Measurements from ENCODE around the gene IQSEC3.

DNA sequence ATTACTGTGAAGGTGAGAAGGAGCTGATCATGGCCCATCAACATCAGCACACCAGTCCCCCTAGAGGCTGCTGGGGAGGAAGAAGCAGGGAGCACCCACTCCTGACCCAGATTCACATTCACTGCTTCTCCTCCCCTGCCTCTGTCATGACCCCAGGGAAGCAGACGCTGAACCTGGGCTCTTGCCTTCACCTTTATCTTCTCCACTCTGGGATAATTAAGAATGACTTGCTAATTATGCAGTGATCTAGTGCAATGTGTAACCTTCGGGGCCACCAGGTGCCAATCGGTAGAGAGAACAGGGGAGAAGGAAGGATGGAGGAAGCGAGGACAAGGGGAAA is 44.4 kb upstream of the IQSEC3 start:
- TF ChIP-seq, protein P1, sequence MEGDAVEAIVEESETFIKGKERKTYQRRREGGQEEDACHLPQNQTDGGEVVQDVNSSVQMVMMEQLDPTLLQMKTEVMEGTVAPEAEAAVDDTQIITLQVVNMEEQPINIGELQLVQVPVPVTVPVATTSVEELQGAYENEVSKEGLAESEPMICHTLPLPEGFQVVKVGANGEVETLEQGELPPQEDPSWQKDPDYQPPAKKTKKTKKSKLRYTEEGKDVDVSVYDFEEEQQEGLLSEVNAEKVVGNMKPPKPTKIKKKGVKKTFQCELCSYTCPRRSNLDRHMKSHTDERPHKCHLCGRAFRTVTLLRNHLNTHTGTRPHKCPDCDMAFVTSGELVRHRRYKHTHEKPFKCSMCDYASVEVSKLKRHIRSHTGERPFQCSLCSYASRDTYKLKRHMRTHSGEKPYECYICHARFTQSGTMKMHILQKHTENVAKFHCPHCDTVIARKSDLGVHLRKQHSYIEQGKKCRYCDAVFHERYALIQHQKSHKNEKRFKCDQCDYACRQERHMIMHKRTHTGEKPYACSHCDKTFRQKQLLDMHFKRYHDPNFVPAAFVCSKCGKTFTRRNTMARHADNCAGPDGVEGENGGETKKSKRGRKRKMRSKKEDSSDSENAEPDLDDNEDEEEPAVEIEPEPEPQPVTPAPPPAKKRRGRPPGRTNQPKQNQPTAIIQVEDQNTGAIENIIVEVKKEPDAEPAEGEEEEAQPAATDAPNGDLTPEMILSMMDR (conservative IDR thresholded peaks at IDR 0.05) = no peak
- TF ChIP-seq ZFX (IDR thresholded peaks at IDR 0.05) = no peak
